HepG2 (cell line): ENCODE measurements around the gene PEX5L. TPM values are rescaled to one million over a fixed set of nuclear protein-coding genes. Genes with fewer than 3 reads are reported as not detected.

ENCODE experiments used
- ATAC-seq: fragments of 200-7000 bp; cut with Tn5 transposase; 3 replicates; pipeline ENCODE4 v1.9.1; 2020; ENCODE audit warnings: mild to moderate bottlenecking, moderate library complexity
- BruUV-seq: library from RNA; stranded (reverse); fragments of 400-500 nt; replicated peaks from 2 replicates; lab custom pipeline; 2021; lab: Mats Ljungman, UMichigan
- CTCF ChIA-PET: fragments of 300-600 bp; formaldehyde crosslinking; extraction: SDS; loops from one replicate; lab custom pipeline; 2021; ENCODE audit warnings: low total read pairs, inconsistent platforms, low intra/inter-chr PET ratio; lab: Yijun Ruan, JAX
- POLR2A ChIA-PET: fragments of 350-600 bp; sonication (Branson Sonifier 250); formaldehyde crosslinking; loops from one replicate; lab custom pipeline; 2020; ENCODE audit warnings: antibody characterized with exemption, inconsistent platforms; lab: Yijun Ruan, JAX
- DNase-seq: peaks from one replicate; pipeline ENCODE4 v3.0.0-alpha.2; 2015; ENCODE audit warnings: low spot score
- FAIRE-seq: peaks from 3 replicates; lab custom pipeline; 2011; peaks lifted over from hg19 to GRCh38; lab: Jason Lieb, UNC
- H2AFZ ChIP-seq: one replicate; pipeline ENCODE4 v1.6.1; 2011; ENCODE audit warnings: low read length, inconsistent platforms
- H3K27ac ChIP-seq: fragments of 300-600 bp; 3 replicates; pipeline ENCODE4 v1.8.0; 2011; ENCODE audit warnings: mixed run types, mild to moderate bottlenecking, mixed read lengths, low read length, inconsistent platforms; ENCODE audit not compliant: insufficient read depth; ENCODE audit errors: extremely low read length
- H3K27me3 ChIP-seq, 2 experiments: fragments of 200-600 bp in 1 of 2; 2 replicates in 1 of 2; 3 replicates in 1 of 2; pipeline versions ENCODE4 v1.6.0 to v1.8.0; 2011; ENCODE audit warnings: low read length in 2 of 2, mild to moderate bottlenecking in 2 of 2, moderate library complexity in 2 of 2, inconsistent platforms in 1 of 2; ENCODE audit not compliant: insufficient read depth in 2 of 2, control insufficient read depth in 1 of 2
- H3K36me3 ChIP-seq, 2 experiments: fragments of 200-600 bp in 1 of 2; replicated peaks in 1 of 2; 2 replicates in 1 of 2; 3 replicates in 1 of 2; pipeline versions ENCODE4 v1.5.1 to v1.8.0; 2011; ENCODE audit warnings: low read length in 2 of 2, inconsistent platforms in 1 of 2; ENCODE audit not compliant: insufficient read depth in 2 of 2, control insufficient read depth in 1 of 2
- H3K4me1 ChIP-seq: 2 replicates; pipeline ENCODE4 v1.5.1; 2012; ENCODE audit warnings: low read length, inconsistent platforms; ENCODE audit not compliant: insufficient read depth
- H3K4me2 ChIP-seq: 2 replicates; pipeline ENCODE4 v1.6.0; 2011; ENCODE audit warnings: low read depth, low read length, inconsistent platforms
- H3K4me3 ChIP-seq, 3 experiments: fragments of 200-600 bp in 1 of 3; sonication (generic), shearing (Covaris generic) in 1 of 3; replicated peaks in 1 of 3; 2 replicates each; pipeline ENCODE4 v1.5.1; 2011 to 2016; ENCODE audit warnings: low read length in 3 of 3, inconsistent platforms in 2 of 3, low read depth in 2 of 3, mild to moderate bottlenecking in 2 of 3, control low read depth in 1 of 3, mixed read lengths in 1 of 3; ENCODE audit not compliant: insufficient read depth in 1 of 3
- H3K79me2 ChIP-seq: one replicate; pipeline ENCODE4 v1.6.1; 2011; ENCODE audit warnings: low read length, inconsistent platforms; ENCODE audit not compliant: insufficient read depth
- H3K9ac ChIP-seq: 2 replicates; pipeline ENCODE4 v1.6.0; 2011; ENCODE audit warnings: mild to moderate bottlenecking, low read depth, low read length, inconsistent platforms; ENCODE audit not compliant: insufficient read depth
- H3K9me3 ChIP-seq: 2 replicates; pipeline ENCODE4 v1.5.1; 2012; ENCODE audit warnings: mild to moderate bottlenecking, low read length
- H4K20me1 ChIP-seq: 2 replicates; pipeline ENCODE4 v1.6.0; 2011; ENCODE audit warnings: inconsistent platforms, mild to moderate bottlenecking, low read length, moderate library complexity; ENCODE audit not compliant: insufficient read depth
- CBX2 ChIP-seq, 2 experiments: fragments of 200-600 bp in 1 of 2; sonication (generic); formaldehyde crosslinking in 1 of 2; IDR thresholded peaks; 2 replicates each; pipeline versions ENCODE4 v1.7.0 to v1.8.1; 2018 to 2022; ENCODE audit warnings: low read depth in 2 of 2, low read length in 1 of 2, mild to moderate bottlenecking in 1 of 2, missing genetic modification reagents in 1 of 2
- CHD2 ChIP-seq: IDR thresholded peaks from 2 replicates; pipeline ENCODE4 v1.6.1; 2011; ENCODE audit warnings: low read depth, low read length, improper control_type of control experiment
- HHEX ChIP-seq: IDR thresholded peaks from 2 replicates; pipeline ENCODE4 v1.6.1; 2016; ENCODE audit warnings: control low read depth
- HOXA5 ChIP-seq: sonication (generic); formaldehyde crosslinking; IDR thresholded peaks from 2 replicates; pipeline ENCODE4 v1.4.0; 2020; ENCODE audit warnings: missing genetic modification reagents
- PATZ1 ChIP-seq: sonication (generic); formaldehyde crosslinking; IDR thresholded peaks from 2 replicates; pipeline ENCODE4 v1.4.0; 2020; ENCODE audit warnings: missing genetic modification reagents
- REL ChIP-seq: sonication (generic); formaldehyde crosslinking; conservative IDR thresholded peaks from 2 replicates; pipeline ENCODE4 v1.8.0; 2022; ENCODE audit warnings: mild to moderate bottlenecking, missing genetic modification reagents, moderate library complexity
- TP53 ChIP-seq: sonication (generic); formaldehyde crosslinking; conservative IDR thresholded peaks from 2 replicates; pipeline ENCODE4 v1.4.0; 2020; ENCODE audit warnings: missing genetic modification reagents
- ZBTB21 ChIP-seq: sonication (generic); formaldehyde crosslinking; IDR thresholded peaks from 2 replicates; pipeline ENCODE4 v1.4.0; 2020; ENCODE audit warnings: missing genetic modification reagents
- ZMYM2 ChIP-seq: sonication (generic); formaldehyde crosslinking; IDR thresholded peaks from 2 replicates; pipeline ENCODE4 v1.8.0; 2022; ENCODE audit warnings: mild to moderate bottlenecking, missing genetic modification reagents
- ZNF362 ChIP-seq: sonication (generic); formaldehyde crosslinking; IDR thresholded peaks from 2 replicates; pipeline ENCODE4 v1.4.0; 2020; ENCODE audit warnings: missing genetic modification reagents, mild to moderate bottlenecking, borderline replicate concordance
- ZNF576 ChIP-seq: sonication (generic); formaldehyde crosslinking; IDR thresholded peaks from 2 replicates; pipeline ENCODE4 v1.4.0; 2020; ENCODE audit warnings: mild to moderate bottlenecking, missing genetic modification reagents
- ZNF589 ChIP-seq: sonication (generic); formaldehyde crosslinking; conservative IDR thresholded peaks from 2 replicates; pipeline ENCODE4 v1.8.0; 2022; ENCODE audit warnings: mild to moderate bottlenecking, moderate library complexity, missing genetic modification reagents
- WGBS: methylation state at CpG from one replicate; pipeline ENCODE4 v1.1.6; 2017; ENCODE audit warnings: low lambda C conversion rate; 5-methylcytosine and 5-hydroxymethylcytosine counted together
- in situ Hi-C: cut with HindIII; loops from 2 replicates; pipeline ENCODE4 v1.10.0; 2017; ENCODE audit warnings: low pct_unique_long_range_greater_than_20kb; ENCODE audit not compliant: extremely low pct_ligation_motif_present
- intact Hi-C: fragments of 100-400 bp; cut with micrococcal nuclease; formaldehyde crosslinking; loops from one replicate; pipeline ENCODE4 v1.10.0; 2022; ENCODE audit not compliant: unreplicated experiment
- polyA plus RNA-seq, 8 experiments: library from polyadenylated mRNA; depleted of rRNA in 3 of 8; stranded (reverse) in 7 of 8; unstranded in 1 of 8; fragments of >200 nt; fragmentation: Illumina TruSeq in 4 of 8; extraction: Trizol in 4 of 8; gene quantifications; 2 replicates each; pipeline versions ENCODE4 v1.2.1 to v1.2.3, GENCODE V29; 2011 to 2016; ENCODE audit warnings: low read depth in 4 of 8, missing spikeins in 1 of 8, mixed read lengths in 1 of 8; ENCODE audit not compliant: insufficient read depth in 1 of 8
- total RNA-seq, 5 experiments: library from RNA; depleted of rRNA; stranded (reverse); fragments of >200 nt; fragmentation: Illumina TruSeq; extraction: Trizol; gene quantifications; 2 replicates each; pipeline ENCODE4 v1.2.3, GENCODE V29; 2016; ENCODE audit warnings: low read depth in 1 of 5

The PEX5L gene
- total and polyA plus RNA-seq, 2 of the 13 experiments (the other 11 are each of a cell fraction or from before 2014, with no cell fraction given) = not detected

GRCh38 chr3:180068023-180068422 lies 31.3 kb upstream of the PEX5L start:
- Histone ChIP-seq H3K36me3 (no peaks in the 10 kb centered on the region), H4K20me1 (no peaks in the 10 kb centered on the region), H3K4me1 (no peaks in the 10 kb centered on the region), H3K4me2 (no peak overlapping the region), H3K27me3 (no peaks in the 10 kb centered on the region), H3K27ac (no peak overlapping the region), H3K79me2 (no peaks in the 10 kb centered on the region), H3K4me3 (no peak overlapping the region), H3K9ac (no peak overlapping the region), H2AFZ (no peak overlapping the region), H3K9me3 (no peaks in the 10 kb centered on the region)
- ChIA-PET POLR2A (no interaction called here), CTCF (no interaction called here)
- TF ChIP-seq ZNF362 (CRISPR knock-in tag) = no peak
- no peak for TF ChIP-seq ZBTB21 (CRISPR knock-in tag)
- no peak for TF ChIP-seq ZMYM2 (CRISPR knock-in tag)
- TF ChIP-seq HOXA5 (CRISPR knock-in tag) = no peak
- no peak for TF ChIP-seq ZNF576 (CRISPR knock-in tag)
- TF ChIP-seq REL (CRISPR knock-in tag) = no peak
- no peak for TF ChIP-seq TP53 (CRISPR knock-in tag)
- TF ChIP-seq PATZ1 (CRISPR knock-in tag) = no peak
- no peak for TF ChIP-seq HHEX (CRISPR knock-in tag)
- TF ChIP-seq CHD2 = no peak
- no peak for TF ChIP-seq ZNF589 (CRISPR knock-in tag)
- TF ChIP-seq CBX2 (IDR thresholded peaks at IDR 0.05; ENCODE audit: low read depth, low read length) = no peak
- no peak for TF ChIP-seq CBX2 (CRISPR knock-in tag; IDR thresholded peaks at IDR 0.05; ENCODE audit: low read depth)
- BruUV-seq = no TSS peak
- DNase-seq = no peak
- in situ Hi-C loops (no loop called here), intact Hi-C loops (no loop called here)
- ATAC-seq = no peak
- no peak for FAIRE-seq
- WGBS = 0% methylated on average over 1 of the region's 1 CpG
